ENCODE results near the gene GSTCD.
"Not testable (repeated sequence)": the region's sequence is repeated elsewhere in the genome, so short reads cannot be mapped to it uniquely, and the experiment has no call there.

GSTCD gene

DNA sequence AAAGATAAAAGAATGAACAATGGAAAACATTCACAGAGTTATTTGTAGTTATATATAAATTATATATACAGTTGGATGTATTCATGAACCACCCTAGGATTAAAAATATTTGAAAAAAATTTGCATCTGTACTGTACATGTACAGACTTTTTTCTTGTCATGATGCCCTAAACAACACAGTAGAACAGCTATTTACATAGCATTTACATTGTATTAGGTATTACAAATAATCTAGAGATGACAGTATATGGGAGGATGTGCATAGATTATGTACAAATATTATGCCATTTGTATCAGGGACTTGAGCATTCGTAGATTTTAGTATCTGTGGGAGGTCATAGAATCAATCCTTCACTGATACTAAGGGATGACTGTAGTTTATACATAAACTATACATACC, 44.8 kb downstream of the GSTCD start:
- H3K27ac ChIP-seq = no peak overlapping the region
- no peaks in the 10 kb centered on the region for H3K4me1 ChIP-seq
- H3K4me3 ChIP-seq = no peak overlapping the region
- no peak for TF ChIP-seq Cebpa-rat (IDR thresholded peaks at IDR 0.05)
- H3K4me2 ChIP-seq = no peak overlapping the region
- H3K9me3 ChIP-seq = no peaks in the 10 kb centered on the region
- H3K27me3 ChIP-seq = no peaks in the 10 kb centered on the region
- no peak overlapping the region for H3K9ac ChIP-seq
- H4K20me1 ChIP-seq = no peaks in the 10 kb centered on the region
- H3K36me3 ChIP-seq = no peaks in the 10 kb centered on the region

DNA sequence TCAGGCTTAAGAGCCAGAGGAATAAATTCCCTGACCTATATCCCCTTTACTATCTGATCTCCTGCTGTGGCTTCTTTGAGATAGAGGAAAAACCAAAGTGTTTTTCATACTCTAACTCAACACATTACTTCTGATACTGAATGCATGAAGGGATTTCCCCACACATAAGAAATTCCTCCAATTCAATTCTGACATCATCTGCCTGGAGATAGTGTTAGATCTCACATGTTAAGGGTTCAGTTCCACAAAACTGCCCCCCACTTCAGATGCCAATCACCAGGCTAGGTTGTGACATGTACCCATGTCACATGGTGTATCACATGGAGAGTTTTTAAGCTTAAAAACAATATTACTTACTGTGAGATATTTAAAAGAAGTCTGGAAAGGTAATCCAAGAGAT, 46.8 kb downstream of the GSTCD start:
- no peak overlapping the region for H3K4me2 ChIP-seq
- H3K4me1 ChIP-seq = no peaks in the 10 kb centered on the region
- no peak for TF ChIP-seq Cebpa-rat (IDR thresholded peaks at IDR 0.05)
- no peaks in the 10 kb centered on the region for H4K20me1 ChIP-seq
- no peak overlapping the region for H3K9ac ChIP-seq
- H3K27me3 ChIP-seq = no peaks in the 10 kb centered on the region
- no peak overlapping the region for H3K27ac ChIP-seq
- H3K36me3 ChIP-seq = no peaks in the 10 kb centered on the region
- no peak overlapping the region for H3K4me3 ChIP-seq
- no peaks in the 10 kb centered on the region for H3K9me3 ChIP-seq

DNA sequence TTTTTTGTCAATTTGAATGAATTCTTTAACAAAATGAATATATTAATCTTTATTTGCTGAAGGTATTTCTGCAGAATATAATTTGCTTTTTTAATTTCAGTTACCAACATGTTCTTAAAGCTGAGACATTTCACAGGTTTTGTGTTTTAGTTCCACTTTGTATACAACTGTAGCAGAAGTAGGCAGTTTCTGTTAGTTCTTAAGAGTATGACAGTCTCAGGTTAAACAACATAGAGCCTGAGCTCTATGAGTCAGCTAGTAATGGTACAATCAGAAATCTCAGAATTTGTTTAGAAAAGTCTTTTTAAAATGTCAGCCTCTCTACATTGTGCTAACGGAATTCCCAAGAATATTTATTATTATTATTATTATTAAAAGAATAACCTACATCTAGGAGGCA, 50.4 kb downstream of the GSTCD start:
- Histone ChIP-seq H3K4me3 (no peak overlapping the region), H3K9me3 (no peaks in the 10 kb centered on the region), H3K9ac (no peak overlapping the region), H3K27me3 (no peaks in the 10 kb centered on the region), H4K20me1 (no peaks in the 10 kb centered on the region), H3K36me3 (no peaks in the 10 kb centered on the region), H3K4me1 (no peaks in the 10 kb centered on the region), H3K4me2 (no peak overlapping the region), H3K27ac (no peak overlapping the region)
- TF ChIP-seq Cebpa-rat (IDR thresholded peaks at IDR 0.05) = no peak

DNA sequence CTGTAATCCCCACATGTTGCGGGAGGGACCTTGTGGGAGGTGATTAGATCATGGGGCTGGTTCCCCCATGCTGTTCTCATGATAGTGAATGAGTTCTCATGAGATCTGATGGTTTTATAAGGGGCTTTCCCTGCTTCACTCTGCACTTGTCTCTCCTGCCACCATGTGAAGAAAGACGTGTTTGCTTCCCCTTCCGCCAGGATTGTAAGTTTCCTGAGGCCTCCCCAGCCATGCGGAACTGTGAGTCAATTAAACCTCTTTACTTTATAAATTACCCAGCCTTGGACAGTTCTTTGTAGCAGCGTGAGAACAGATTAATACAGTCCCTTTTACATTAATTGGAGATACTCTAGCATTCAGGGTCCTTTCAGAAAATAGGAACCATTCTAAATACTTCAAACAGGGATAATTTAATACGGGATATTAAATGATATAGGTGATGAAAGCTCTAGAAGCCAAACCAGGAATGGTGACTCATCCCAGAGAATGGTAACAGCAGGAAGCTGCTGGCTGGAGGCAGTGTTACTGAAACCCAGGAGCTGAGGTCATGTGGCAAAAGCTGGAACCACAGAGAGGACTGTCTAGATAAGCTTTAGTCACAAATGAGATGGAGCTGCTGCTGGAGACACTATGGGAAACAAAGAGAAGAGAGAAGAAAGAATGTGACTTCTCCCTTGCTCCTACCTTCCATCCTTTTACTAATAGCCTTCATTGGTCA, 57.3 kb downstream of the GSTCD start:
- no peaks in the 10 kb centered on the region for H3K4me1 ChIP-seq
- H3K4me2 ChIP-seq = no peak overlapping the region
- no peak overlapping the region for H3K27ac ChIP-seq
- peaks cover 6% of the 10 kb centered on the region for H3K9me3 ChIP-seq
- no peak for TF ChIP-seq Cebpa-rat (IDR thresholded peaks at IDR 0.05)
- no peak overlapping the region for H3K4me3 ChIP-seq
- H3K27me3 ChIP-seq = no peaks in the 10 kb centered on the region
- peaks cover 8% of the 10 kb centered on the region for H3K36me3 ChIP-seq
- no peaks in the 10 kb centered on the region for H4K20me1 ChIP-seq
- H3K9ac ChIP-seq = no peak overlapping the region

DNA sequence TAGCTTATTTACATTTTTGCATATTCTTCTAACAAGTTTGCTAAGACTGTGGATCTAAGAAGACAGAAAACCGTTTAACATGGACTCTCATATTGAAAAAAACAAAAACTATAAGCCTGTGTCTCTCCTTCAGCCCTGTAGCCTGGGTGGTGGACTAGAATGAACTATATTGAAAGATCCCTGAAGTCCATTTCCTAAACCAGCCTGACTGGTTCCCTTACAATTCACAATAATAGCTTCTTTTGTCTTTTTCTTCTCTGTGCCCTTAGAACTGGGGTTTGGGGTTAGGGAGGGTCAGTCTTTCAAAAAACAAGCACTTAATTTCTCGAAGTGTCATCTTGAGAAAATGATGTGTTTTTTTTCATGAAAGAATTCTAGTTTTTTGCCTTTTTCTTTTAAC, 59.0 kb downstream of the GSTCD start:
- no peaks in the 10 kb centered on the region for H4K20me1 ChIP-seq

DNA sequence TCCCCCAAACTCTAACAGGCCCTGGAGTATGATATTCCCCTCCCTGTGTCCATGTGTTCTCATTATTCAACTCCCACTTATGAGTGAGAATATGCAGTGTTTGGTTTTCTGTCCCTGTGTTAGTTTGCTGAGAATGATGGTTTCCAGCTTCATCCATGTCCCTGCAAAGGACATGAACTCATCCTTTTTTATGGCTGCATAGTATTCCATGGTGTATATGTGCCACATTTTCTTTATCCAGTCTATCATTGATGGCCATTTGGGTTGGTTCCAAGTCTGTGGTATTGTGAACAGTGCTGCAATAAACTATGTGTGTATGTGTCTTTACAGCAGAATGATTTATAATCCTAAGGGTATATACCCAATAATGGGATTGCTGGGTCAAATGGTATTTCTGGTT, 61.9 kb downstream of the GSTCD start:
- H3K4me1 ChIP-seq, H3K4me2 ChIP-seq, H3K9ac ChIP-seq, H3K27ac ChIP-seq, H3K4me3 ChIP-seq, H3K27me3 ChIP-seq, H4K20me1 ChIP-seq: not testable (repeated sequence)
- peaks cover 10% of the 10 kb centered on the region for H3K36me3 ChIP-seq
- peaks cover 20% of the 10 kb centered on the region for H3K9me3 ChIP-seq

More for the DNA sequence above, 59.0 kb downstream of the GSTCD start:
- H3K9me3 ChIP-seq = peaks cover 14% of the 10 kb centered on the region
- H3K4me2 ChIP-seq = no peak overlapping the region
- no peak overlapping the region for H3K9ac ChIP-seq
- no peaks in the 10 kb centered on the region for H3K4me1 ChIP-seq
- H3K27ac ChIP-seq = no peak overlapping the region
- H3K27me3 ChIP-seq = no peaks in the 10 kb centered on the region
- no peak overlapping the region for H3K4me3 ChIP-seq
- H3K36me3 ChIP-seq = peaks cover 8% of the 10 kb centered on the region
- TF ChIP-seq Cebpa-rat (IDR thresholded peaks at IDR 0.05) = no peak

DNA sequence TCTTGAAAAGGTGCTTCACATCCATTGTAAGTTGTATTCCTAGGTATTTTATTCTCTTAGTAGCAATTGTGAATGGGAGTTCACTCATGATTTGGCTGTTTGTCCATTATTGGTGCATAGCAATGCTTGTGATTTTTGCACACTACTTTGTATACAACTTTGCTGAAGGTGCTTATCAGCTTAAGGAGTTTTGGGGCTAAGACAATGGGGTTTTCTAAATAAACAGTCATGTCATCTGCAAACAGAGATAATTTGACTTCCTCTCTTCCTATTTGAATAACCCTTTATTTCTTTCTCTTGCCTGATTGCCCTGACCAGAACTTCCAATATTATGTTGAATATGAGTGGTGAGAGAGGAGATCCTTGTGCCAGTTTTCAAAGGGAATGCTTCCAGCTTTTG, 63.5 kb downstream of the GSTCD start:
- peaks cover 17% of the 10 kb centered on the region for H3K36me3 ChIP-seq
- not testable (repeated sequence) for H3K4me2 ChIP-seq

DNA sequence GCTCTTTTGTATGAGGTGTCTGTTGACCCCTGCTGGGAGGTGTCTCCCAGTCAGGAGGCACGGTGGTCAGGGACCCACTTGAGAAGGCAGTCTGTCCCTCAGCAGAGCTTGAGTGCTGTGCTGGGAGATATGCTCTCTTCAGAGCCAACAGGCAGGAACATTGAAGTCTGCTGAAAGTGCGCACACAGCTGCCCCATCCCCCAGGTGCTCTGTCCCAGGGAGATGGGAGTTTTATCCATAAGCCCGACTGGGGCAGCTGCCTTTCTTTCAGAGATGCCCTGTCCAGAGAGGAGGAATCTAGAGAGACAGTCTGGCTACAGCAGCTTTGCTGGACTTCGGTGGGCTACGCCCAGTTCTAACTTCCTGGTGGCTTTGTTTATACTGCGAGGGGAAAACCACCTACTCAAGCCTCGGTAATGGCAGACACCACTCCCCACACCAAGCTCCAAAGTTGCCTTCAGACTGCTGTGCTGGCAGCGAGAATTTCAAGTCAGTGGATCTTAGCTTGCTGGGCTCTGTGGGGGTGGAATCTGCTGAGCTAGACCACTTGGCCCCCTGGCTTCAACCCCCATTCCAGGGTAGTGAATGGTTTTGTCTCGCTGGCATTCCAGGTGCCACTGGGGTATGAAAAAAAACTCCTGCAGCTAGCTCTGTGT, 67.3 kb downstream of the GSTCD start:
- not testable (repeated sequence) for H3K27ac ChIP-seq, H3K4me3 ChIP-seq, H3K27me3 ChIP-seq, H3K4me2 ChIP-seq, H3K9ac ChIP-seq, H3K4me1 ChIP-seq, H4K20me1 ChIP-seq
- Histone ChIP-seq H3K9me3 (peaks cover 23% of the 10 kb centered on the region), H3K36me3 (peaks cover 14% of the 10 kb centered on the region)

More for the DNA sequence above, 63.5 kb downstream of the GSTCD start:
- not testable (repeated sequence) for H4K20me1 ChIP-seq, H3K4me3 ChIP-seq, H3K9ac ChIP-seq, H3K4me1 ChIP-seq, H3K27ac ChIP-seq, H3K27me3 ChIP-seq
- peaks cover 29% of the 10 kb centered on the region for H3K9me3 ChIP-seq

DNA sequence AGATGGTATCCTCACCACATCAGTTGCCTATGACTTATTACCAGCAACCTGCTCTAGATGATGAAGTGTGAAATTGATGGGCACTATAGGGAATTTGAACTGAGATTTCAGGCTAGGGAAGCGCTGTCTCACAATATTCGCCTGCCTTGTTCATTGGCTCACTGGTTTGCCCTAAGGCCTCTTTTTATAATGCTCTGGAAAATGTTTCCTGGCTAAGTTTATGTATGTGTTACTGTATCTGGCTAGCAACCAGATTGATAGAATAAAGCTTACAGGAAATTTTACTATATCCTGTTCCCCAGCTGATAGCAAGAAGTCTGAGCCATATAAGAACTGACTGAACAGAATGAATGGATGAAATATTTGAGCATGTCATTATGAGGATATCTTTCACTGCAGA, 71.6 kb downstream of the GSTCD start:
- H3K4me1 ChIP-seq = no peaks in the 10 kb centered on the region
- no peak for TF ChIP-seq Cebpa-rat (IDR thresholded peaks at IDR 0.05)
- H3K9ac ChIP-seq = no peak overlapping the region
- H3K27ac ChIP-seq = no peak overlapping the region
- H3K4me2 ChIP-seq = no peak overlapping the region
- H3K36me3 ChIP-seq = peaks cover 14% of the 10 kb centered on the region
- H3K4me3 ChIP-seq = no peak overlapping the region
- H4K20me1 ChIP-seq = no peaks in the 10 kb centered on the region
- H3K9me3 ChIP-seq = peaks cover 10% of the 10 kb centered on the region
- no peaks in the 10 kb centered on the region for H3K27me3 ChIP-seq

DNA sequence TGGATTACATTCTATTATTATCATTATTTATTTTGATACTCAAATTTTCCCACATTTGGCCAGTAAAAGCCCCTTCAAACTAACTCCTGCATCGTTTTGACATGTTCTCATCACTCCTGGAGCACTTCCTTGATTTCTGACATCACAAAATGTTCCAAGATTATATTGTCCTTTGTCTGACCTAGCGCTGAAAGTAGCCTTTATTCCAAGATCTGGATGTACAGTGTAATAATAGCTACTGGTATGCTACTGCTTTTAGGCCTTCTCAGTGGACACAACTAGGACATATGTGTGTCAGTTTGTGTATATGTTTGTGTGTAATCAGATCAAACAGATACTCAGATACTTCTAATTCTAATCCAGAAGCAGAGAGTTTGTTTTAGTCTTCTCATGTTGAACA, 76.2 kb downstream of the GSTCD start:
- H4K20me1 ChIP-seq = no peaks in the 10 kb centered on the region
- no peaks in the 10 kb centered on the region for H3K4me1 ChIP-seq
- no peak overlapping the region for H3K4me2 ChIP-seq
- no peak for TF ChIP-seq Cebpa-rat (IDR thresholded peaks at IDR 0.05)
- H3K36me3 ChIP-seq = no peaks in the 10 kb centered on the region
- H3K27ac ChIP-seq = no peak overlapping the region
- H3K4me3 ChIP-seq = no peak overlapping the region
- H3K9me3 ChIP-seq = no peaks in the 10 kb centered on the region
- H3K27me3 ChIP-seq = no peaks in the 10 kb centered on the region
- no peak overlapping the region for H3K9ac ChIP-seq

DNA sequence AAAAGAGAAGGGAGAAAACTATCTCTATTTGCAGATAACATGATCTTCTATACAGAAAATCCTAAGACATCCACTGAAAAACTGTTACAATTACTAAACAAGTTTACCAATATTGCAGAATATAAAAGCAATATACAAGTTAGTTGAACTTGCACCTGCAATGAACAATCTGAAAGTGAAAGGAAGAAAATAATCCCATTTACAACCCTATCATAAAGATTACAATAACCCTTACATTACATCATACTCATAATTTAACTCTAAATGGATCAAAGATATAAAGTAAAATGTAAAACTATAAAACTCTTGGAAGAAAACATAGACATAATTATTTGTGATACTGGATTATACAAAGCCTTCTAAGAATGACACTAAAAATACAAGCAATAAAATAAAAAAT, 77.2 kb downstream of the GSTCD start:
- no peak overlapping the region for H3K4me3 ChIP-seq

More for the DNA sequence above, 77.2 kb downstream of the GSTCD start:
- H3K27me3 ChIP-seq = no peaks in the 10 kb centered on the region
- no peaks in the 10 kb centered on the region for H3K9me3 ChIP-seq
- H4K20me1 ChIP-seq = no peaks in the 10 kb centered on the region
- no peak overlapping the region for H3K9ac ChIP-seq
- H3K27ac ChIP-seq = no peak overlapping the region
- no peak overlapping the region for H3K4me2 ChIP-seq
- no peaks in the 10 kb centered on the region for H3K36me3 ChIP-seq
- TF ChIP-seq Cebpa-rat (IDR thresholded peaks at IDR 0.05) = no peak
- H3K4me1 ChIP-seq = no peaks in the 10 kb centered on the region

All from BLaER1 (cell line).